Measurements from ENCODE around the gene SSH3.

GRCh38 chr11:67316882-67317204 is 13.5 kb downstream of the SSH3 start:
- no peak for TF ChIP-seq POLR2A (IDR thresholded peaks at IDR 0.05)
- no peak for TF ChIP-seq CTCF (IDR thresholded peaks at IDR 0.05)
